ENCODE measurements around the gene SLC16A8.
"Not testable (repeated sequence)": the region's sequence is repeated elsewhere in the genome, so short reads cannot be mapped to it uniquely, and the experiment has no call there.

The SLC16A8 gene

DNA sequence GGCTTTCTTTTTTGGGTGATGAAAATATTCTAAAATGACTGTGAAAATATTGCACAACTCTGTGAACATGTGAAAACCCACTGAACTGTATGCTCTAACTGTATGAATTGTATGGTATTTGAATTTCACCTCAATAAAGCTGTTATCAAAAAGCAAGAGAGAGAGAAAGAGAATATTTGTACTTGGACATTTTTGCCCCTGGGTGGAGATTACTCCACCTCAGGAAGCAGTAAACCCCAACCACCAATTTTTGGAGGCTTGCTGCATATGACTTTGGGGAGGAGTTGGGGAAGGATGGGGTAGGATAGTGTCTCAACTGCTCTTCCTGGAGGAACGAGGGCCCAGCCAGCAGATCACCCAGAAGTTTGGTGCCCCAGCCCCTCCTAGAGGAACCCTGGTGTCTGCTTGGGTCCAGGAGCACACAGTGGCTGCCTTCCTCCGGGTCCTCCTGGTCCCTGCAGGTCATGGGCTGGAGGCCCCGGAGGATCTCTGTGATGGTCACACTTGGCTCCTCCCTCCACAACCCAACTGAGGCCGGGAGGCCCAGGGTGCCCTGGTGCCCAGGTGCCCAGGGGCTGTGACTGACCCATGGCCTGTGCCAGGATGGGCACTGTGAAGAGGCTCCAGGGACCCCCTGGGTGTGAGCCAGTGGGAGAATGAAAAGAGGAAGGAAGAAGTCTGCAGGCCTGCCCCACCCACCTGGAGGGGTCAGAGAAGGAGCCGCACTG is 42.1 kb downstream of the SLC16A8 start:
- no peak for DNase-seq

DNA sequence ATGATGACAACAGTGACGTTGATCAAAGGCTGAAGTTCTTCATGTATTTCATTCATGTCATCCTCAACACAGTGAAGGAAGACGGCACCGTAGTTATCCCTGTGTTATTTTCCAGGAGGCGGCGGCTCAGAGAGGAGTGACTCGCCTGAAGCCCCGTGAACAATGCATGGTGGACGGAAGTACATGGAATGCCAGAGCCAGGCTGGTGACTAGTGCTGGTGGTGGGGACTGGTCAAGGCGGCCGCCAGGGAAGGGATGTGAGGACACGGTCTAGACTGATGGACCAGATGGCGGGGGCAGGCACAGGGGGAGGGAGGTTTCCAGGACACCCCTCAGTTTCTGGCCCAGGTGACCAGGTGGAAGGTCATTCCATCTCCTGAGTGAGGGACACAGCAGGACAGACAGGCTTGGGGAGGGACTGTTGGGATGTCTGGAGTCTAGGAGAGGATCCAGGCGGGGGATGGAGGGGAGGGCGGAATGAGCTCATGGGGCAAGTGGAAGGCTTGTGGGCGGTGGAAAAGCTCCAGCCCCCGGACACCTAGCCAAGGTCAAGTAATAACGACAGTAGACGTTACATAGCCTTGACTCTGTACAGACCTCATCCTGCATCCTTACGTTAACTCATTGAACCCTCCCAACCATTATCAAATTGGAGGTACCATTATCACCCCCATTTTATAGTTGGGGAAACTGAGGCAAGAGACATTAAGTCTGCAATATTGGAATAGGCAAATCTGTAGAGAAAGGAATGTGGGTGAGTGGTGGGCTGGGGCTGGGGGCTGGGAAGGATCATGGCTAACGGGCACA is 42.8 kb downstream of the SLC16A8 start:
- DNase-seq: no peak

DNA sequence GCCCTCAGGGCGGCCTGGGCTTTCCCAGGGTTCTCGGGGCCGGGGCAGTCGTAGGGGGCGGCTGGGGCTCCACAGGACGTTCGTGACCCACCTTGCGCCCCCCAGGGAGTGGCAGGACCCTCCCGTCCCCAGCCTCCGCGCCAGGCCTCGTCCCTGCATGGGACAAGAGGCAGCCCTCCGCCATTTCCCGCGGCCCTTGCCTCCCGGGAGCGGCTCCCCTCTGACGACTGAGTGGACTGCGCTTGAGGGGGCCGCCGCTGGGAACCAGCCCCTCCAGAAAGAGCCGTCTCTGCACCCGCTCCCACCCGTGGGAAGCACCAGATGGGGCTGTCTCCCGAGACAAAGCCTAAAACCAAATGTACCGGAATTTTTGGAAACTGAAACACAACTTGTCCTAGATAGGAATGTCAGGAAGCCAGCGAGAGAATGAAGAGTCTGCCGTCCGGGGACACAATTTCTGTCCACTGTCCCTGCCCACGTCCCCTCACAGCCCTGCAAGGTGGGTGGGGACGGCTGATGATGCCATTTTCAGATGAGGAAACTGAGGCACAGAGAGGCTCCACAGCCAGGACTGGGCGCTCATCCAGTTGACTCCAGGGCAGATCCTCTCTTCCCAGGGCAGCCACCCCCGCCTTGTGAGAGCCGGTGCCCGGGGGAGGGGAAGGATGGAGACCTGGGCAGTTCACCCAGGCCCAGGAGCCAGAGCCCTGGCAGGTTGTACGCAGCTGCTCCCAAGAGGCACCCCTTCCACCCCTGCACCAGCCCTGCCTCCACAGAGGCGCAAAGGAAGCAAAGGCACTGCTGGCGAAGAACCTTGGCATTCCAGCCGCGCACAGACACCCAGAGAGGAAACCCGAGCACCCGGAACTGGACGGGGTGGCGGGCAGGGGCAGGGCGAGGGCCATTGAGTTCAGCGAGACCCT is 44.8 kb downstream of the SLC16A8 start:
- DNase-seq: no peak

DNA sequence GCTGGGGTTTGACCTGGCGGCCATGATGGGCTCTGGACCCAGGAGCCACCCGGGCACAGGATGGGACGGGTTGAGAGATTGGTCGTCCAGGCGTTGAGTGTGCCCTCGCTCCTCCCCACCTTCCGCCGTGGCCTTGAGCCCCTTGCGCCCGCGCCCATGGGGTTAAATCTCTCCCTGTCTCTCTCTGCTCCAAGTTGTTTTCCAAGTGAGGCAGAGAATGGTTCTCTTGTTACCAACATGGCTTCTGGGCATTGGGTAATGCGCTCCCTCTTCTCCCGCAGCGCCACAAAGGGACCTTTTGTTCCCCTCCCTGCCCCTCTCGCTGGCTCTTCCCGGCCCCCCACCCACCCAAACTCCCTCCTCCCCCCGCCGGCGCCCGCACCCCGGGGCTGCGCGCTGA is 45.6 kb downstream of the SLC16A8 start:
- DNase-seq: no peak

DNA sequence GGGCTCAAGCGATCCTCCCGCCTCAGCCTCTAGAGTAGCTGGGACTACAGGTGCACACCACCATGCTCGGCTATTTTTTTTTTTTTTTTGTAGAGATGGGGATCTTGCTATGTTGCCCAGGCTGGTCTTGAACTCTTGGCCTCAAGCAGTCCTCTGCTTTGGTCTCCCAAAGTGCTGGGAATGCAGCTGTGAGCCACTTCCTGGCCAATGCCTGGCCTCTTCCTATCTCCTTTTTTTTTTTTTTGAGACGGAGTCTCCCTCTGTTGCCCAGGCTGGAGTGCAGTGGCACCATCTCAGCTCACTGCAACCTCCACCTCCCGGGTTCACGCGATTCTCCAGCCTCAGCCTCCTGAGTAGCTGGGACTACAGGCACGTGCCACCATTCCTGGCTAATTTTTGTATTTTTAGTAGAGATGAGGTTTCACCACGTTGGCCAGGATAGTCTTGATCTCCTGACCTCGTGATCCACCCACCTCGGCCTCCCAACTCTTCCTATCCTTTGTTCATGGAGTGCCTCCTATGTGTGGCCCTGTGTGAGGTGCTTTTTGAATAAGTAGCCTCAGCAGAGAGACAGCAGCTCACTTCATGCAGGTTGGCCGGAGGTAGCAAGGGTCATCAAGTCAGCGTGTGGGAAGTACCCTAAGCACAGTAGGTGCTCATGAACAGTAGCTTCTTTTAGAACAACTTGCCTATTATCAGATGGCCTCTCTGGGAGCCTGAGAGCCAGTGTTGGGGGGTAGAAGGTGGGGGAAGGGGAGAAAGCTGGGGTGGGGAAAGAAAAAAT is 46.4 kb downstream of the SLC16A8 start:
- DNase-seq: not testable (repeated sequence)

DNA sequence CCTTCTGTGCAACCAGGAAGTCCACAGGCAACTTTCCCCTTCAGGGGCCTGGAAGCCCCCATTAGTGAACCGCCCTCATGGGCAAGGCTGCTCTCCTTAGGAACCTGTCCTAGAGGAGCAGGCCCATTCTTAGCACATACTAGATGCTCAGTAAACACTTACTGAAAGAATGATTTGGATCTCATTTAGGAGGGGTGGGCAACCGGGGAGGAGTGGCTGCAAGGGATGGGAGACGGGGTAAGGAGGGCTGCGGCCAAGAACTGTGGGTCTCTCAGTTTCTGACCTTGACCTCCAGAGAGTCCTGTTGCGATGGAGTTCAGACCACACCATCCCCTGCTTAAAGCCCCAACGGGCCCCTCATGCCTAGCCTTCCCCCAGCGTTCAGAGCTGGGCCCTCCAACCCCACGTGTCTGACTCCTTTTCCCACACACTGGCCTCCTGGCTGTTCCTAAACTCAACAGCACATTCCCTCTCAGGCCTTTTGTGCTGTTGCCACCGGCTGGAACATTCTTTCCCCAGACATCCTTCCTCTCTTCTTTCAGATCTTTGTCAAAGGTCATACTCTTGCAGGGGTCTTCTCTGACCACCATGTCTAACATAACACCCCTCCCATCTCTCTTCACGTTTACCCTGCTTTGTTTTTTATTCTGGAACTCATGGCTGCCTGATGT is 47.5 kb downstream of the SLC16A8 start:
- no peak for DNase-seq

DNA sequence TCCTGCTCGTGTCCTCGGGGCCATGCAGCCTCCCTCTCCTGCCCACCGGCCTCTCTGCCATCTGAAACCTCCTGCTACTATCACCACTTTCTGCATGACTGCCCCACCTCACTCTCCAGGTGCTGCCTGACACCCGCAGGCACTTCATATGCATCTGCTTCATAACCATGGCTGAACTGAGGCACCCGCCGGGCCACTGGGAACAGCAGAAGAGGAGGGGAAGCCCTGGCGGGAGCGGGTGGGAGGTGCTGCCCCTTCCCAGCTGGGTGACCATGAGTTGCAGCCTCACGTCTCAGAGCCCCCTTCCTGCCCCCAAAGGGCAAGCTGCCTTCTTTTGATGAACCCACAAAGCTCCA is 48.5 kb downstream of the SLC16A8 start:
- no peak for DNase-seq

DNA sequence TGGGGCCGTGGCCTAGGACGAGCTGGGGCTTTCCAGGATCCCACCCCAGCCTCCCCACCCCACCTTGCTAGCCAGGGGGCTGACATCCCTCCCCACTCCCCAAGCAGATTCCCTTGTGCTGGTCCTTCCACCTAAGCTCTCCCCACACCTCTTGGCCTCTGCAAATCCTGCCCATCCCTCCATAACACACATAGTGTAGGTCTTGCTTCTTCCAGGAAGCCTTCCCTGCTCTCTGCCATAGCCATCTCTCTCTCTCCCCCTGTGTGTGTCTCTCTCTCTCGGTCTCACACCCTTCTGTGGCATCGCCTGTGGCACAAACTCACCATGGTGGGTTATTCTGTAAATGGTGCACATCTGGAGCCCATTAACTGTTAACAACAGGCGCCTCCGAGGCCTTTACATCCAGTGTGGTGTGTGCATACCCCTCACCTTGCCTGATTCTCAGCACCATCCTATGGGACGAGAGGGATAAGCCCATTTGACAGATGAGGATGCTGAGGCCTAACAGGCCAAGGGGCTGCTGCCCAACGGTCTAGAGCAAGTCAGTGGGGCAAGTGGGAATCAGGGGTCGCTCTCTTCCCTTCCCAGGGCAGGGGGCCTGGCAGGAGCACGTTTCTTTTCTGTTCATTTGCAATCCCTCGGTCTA is 49.0 kb downstream of the SLC16A8 start:
- DNase-seq: no peak

DNA sequence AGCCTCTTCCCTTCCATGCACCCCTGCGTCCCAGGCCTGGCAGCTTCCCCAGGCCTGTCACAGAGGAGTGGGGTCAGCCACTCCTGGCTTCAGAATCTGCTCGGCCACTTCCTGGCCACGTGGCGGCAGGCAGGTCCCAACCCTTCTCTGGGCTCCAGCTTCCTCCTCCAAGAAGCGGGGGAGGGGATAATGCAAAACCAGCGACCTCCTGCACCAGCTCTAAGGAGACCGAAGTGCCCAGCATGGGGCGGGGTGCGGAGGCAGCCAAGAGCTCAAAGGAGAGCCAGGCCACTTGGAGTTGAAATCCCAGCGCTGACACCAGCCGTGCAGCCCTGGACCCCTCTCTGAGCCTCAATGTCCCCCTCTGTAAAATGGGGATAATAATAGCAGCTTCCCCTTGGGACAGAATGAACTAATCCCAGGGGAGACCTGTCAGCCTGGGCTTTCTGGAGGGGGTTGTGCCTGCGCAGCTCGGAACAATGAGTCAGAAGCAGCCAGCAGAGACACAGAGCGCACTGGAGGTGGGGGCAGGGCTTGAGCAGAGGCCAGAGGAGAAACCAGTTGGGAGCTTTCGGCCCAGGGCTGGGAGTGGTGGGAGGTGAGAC is 49.6 kb downstream of the SLC16A8 start:
- no peak for DNase-seq

DNA sequence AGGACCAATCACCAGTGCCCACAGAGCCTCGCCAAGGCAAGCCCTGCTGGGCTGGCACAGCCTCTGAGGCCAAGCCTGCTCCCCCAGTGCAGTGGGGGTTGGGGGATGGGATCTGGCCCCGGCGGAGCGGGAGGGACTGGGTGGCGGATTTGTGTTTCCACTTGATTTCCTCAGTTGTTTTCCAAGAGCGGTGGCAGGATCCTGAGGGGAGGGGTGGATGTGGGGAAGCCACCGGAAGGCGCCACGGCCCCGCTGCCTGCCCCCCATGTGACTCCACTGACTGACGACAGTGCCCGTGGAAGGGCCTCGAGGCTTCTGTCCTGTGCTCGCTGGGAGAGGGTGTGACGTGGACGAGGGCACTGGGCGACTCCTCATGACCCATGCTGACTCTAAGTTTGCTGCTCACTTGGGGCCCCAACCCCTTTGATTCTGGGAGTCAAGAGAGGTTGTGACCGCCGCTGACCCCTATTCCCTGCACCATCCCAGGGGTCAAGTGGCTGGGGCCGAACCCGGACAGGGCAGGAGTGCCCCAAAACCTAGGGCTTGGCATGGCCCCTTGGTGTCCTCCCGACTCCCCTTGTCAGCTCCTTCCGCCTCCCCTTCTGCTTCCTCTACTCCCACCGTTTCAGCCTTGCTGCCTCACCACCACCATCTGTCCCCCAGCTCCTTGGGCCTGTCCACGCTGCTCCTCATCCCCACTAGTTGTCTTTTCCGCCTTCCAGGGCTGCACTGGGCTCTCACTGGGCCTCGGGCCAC is 50.3 kb downstream of the SLC16A8 start:
- DNase-seq: no peak

DNA sequence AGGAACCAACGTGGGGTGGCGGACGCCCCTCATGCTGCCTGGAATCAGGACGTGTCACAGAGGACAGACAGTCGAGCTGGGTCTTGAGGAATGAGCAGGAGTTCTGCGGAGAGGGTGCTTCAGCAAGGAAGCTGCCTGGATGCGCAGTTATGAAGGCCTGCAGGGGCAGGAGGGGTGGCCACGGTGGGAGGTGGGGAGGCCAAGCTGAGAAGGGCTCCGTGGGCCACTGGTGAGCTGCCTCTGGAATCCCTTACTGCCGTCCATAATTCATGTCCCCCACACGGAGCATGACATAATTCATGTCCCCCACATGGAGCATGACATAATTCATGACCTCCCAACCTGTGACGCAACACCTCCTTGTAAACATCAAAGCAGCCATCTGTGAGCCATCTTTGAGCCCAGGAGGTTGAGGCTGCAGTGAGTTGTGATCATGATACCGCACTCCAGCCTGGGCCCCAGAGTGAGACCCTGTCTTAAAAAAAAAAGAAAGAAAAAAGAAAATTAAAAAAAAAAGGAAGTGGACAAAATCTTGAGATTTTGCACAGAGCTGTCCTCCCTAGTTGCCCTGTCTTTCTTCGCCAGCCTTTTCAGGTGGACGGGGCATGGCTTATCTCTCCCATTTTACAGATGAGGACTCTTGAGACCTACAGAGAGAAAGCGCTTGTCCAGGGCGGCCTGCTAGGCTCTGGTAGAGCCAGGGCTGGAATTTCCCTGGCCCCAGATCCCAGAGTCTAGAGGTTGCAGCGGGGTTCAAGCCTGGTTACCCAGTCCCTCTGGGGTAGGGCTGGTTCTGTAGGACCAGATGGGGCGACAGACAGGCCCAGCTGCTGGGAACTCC is 51.1 kb downstream of the SLC16A8 start:
- DNase-seq: no peak

DNA sequence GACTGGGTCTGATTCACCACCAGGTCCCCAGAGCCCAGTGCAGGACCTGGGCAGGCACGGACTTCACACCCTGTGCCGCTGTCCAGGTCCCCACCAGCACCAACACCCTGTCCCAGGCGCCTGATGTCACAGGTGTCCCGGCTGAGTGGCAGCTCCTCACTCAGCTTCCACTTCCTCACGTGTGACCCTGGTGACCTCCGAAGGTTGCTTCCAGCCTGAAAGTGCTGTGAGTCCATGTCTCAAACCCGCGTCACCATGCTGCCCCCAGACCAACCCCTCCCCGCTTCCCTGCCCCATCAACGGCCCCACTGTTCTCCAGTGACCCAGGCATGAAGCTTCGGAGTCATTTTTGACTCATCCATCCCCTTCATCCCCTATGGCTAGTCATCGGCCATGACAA is 52.5 kb downstream of the SLC16A8 start:
- DNase-seq: no peak

DNA sequence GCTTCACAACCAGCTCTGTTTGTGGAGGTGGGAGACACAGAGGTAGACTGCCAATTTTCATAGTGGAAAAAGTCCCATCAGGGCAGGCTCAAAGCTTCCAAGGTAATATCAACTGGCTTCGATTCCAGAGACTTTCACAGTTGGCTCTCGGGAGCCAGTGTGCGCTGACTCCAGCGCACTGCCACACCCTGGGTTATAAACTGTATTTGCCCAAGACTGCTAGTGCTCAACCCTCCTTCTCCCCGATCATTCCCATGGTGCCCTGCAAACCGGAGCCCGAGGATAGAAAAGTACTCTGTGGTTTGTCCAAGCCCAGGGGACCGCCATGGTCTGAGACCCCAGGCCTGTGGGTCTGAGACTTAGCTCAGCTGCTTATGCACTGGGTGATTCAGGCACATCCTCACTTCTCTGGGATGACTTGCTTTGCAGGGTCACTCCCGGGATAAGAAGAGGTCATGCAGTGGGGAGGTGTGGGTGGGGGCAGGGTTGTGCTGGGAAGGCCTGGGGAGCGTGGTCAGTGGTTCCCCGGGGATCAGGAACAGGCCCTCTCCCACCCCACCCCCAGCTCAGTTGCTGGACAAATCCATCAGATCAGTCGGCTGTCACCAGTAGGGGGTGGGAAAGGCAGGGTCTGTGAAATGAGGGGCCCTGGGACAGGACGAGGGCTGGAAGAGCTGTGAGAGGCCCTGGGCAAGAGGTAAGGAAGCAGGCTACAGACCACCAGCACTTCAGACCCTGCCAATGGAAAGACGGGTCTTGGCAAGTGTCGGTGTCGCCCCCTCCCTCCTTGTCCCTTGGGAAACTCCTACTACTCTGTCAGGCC is 53.5 kb downstream of the SLC16A8 start:
- DNase-seq: no peak

DNA sequence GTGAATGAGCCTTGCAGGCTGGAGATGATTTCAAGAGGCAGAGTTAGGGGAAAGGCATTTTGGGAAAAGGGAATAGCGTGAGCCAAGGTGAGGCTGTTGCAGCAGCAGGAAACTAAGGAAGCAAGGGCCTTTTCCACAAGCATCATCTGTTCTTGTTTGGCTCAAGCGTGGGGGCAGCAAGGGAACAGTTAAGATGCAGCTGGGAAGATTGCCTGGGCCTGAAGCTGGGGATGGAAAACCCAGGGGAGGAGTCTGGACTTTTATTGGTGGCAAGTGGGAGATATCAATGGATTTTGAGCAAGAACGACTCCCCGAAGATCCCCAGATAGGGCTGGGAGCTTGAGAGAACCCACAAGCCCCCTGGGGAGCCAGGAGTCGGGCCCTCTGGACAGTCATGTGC is 54.1 kb downstream of the SLC16A8 start:
- DNase-seq: no peak

DNA sequence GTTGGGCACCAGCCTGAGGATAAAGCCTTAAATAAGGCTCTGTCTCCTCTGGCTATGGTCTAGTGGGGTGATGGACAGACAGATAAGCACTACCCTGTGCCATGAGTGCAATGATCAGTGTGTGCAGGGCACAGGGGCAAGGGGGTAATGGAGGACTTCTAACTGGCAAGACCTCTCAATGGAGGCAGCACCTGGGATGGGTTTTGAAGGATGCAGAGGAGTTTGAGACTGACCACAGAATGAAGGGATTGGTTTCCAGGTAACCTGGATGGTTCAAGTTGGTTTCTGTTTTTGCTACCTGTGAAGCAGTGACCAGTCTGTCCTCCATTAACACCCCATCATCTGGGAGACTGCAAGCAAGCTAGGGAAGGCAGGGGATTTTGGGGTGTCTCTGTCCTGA is 54.6 kb downstream of the SLC16A8 start:
- DNase-seq: no peak

DNA sequence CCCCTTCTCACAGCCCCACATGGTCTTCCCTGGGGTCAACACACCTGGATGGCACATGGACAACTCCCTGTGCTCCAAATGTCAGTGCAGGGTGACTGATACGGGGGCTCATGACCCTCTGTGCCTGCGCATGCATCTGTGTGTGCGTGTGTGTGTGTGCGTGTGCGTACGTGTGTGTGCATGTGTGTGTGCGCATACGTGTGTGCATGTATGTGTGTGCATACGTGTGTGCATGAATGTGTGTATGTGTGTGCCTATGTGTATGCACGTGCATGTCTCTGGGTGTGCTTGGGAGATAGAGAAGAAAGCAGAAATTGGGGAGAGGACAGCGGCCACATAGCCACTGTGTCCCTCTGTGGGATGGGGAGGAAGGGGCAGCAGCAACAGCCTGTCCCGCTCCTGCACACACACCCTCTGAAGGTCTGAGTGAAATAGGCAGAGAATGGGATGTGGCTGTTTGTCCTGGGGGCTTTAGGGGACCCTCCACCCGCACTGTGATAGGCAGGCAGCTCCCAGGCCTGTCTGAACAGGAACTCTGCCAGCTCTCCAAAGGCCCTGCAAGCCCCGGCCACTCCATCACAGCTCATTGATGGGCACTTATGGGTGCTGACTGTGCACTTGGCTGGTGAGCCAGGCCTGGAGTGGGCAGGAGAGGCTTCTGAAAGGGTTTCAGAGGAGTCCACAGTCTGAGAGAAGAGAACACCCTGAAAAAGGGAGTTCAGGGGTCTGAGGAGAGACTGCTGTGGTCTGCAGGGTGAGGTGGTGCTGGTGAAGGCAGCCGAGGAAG is 55.4 kb downstream of the SLC16A8 start:
- DNase-seq: no peak
